GM19240 (cell line): ENCODE data around the gene UTP15.

Experiments used
- DNase-seq: peaks from one replicate; pipeline ENCODE4 v3.0.0; 2011; ENCODE audit warnings: low spot score; ENCODE audit not compliant: insufficient read length

UTP15 gene

DNA sequence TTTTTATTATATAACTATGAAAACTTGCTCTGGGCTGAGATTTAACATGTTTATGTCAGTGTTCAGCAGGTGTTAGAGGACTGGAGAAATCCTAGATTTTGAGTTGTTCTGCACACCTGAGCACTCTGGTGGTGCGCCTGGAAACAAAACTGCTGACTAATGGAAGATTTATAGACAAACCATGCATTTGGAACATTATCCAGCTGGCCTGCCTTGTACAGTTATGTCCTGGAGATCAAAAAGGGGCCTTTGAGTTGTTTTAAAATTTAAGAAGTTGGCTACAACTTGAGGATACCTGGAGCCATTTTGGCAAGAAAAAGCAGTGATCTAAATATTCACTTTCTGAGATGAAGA, 54.8 kb downstream of the UTP15 start:
- DNase-seq = no peak

DNA sequence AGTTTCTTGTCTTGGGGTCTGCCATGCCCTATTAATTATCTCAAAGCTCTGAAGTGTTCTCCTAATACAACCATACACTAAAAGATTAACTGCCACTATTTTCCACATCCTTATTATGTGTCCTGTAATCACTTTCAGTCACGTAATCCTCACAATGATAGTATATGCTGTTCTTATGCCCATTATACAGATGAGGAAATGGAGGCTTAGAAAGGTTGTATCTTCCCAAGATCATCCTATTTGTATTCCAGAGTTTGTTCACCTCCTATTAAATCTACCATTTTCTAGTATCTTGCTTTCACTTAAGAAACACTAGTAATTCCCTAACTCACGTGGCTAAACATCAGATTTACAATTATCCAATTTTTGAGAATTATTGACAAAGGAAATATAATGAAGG, 57.5 kb downstream of the UTP15 start:
- DNase-seq = no peak

DNA sequence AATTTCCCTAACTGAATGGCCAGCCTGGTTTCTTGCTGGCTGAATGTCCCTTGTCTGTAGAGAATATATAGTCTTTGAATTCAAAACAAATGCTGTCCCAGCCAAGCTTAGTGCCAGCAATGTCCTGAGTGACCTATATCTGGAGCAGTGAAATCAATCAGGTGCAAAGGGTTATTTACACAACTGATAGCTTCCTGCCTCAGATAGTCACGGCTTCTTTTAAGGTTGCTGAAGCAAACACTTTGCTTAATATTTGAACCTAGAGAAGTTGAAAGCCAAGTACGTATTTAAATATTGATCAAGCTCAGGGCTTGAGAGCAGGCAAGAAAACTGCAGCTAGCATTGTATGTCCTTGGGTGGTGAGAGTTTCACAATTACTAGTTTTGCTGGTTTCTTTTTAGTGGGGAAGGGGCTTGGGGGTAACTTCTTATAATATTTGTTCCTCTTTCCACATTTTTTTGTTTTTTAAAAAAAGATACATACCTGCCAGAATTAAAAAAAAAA, 58.4 kb downstream of the UTP15 start:
- DNase-seq = no peak

DNA sequence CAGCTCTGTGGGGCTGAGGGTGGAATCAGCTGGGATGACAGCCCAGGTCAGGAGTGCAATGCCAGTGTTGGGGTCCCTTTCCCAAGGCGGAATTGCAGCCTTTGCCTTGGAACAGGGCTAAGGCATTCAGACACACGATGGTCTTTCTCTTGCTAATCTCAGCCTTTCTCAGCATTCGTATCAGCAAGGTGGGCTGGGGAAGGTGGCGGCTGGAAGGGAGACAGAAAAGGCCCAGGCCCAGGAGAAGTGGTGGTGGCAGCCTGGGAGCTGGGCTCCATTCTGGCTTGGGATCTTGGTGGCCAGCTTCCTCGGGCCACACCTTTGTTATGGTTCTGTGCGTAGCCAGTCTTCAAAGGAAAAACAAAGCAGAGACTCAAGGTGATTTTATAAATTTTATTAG, 59.3 kb downstream of the UTP15 start:
- DNase-seq = no peak

DNA sequence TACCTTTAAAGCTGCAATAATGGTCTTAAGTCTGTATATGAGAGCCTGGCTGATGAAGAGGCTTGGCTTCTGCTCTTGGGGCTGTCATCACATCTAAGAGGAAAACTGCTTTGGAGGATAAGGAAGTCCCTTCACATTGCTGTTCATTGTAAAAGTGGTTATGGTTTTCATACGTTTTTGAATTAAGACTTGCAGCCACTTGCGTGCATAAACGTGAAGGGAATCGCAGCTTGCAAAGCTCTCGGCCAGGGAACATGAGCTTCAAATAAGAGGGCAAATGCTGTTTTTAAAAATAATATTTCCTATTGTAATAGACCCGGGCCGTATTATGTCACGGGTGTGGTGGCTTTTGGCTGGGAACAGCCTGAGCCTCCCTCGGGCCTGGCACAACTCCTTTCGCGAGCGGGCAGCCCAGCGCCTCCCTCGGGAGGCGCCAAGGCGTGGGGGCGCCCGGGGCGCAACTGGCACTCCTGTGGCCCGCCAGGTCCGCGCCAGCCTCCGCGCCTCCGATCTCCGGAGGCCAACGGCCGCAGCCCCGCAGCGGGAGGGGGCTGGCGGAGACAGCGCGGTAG, 59.9 kb downstream of the UTP15 start:
- DNase-seq = no peak

DNA sequence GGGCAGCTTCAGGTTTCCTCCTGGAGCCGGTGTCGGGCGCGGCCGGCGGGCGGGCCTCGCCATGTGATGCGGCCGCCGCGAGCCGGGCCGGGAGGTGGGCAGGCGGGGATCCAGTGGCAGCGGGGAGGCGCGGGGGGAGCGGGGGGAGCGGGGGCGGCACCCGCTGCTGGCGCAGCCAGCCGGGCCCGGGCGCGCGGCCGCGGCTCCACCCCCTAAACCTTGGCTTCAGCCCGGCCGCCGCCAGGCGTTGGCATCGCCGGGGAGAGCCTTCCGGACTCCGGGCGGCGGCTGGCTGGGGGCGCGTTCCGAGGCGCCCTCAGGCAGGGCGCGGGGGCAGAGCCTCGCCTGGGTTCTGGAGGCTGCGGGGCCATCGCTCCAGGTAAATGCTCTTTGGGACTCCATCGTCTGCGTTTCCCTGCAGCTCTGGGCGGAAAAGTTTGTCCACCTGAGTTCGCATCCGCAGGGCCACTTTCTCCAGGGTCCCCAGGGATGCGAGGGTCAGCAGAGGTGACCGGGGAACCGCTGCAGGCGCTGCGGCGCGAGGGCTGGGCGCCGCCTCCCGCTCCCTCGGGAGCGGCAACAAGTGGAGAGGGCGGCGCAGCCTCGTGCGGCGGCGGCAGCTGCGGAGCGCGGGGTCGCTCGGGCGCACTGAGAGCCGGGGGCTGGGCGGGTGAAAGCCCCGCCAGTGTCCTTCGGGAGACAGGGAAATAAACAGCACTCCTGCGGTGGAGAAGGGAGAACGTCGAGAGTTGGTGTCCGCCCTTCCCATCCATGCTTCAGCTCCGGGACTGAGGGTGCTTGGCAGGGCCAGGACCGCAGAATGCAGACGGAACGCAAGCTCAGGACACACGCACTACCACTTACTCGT, 60.6 kb downstream of the UTP15 start, which contains the start of gene ARHGEF28:
ARHGEF28 (plus strand) TSS at position 253 of the 868 bp plus-strand sequence. CDS start 58,656 bp downstream, outside the sequence.
- no peak for DNase-seq

DNA sequence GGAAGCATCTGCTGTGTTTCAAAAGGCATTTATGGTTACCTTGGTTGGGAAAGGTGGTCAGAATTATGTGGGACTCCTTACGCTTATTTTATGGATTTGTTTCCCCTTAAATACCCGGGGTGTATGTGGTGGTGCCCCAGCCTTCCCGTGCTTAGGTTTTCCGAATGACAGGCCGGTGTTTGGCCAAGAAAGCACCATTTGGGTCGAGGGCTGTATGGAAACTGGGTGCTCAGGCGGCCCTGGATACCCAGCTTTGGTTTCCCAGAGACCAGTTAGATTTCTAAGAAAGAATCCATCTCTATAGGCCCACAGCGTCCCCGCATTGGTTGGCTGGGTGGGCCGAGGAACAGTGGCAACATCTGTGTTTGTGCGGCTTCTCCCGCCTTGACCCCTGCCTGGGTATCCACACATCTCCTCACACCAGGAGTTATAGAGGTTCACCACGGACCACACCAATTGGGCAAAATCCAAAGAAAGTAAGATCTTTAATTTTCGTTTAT, 61.3 kb downstream of the UTP15 start:
- DNase-seq = no peak

DNA sequence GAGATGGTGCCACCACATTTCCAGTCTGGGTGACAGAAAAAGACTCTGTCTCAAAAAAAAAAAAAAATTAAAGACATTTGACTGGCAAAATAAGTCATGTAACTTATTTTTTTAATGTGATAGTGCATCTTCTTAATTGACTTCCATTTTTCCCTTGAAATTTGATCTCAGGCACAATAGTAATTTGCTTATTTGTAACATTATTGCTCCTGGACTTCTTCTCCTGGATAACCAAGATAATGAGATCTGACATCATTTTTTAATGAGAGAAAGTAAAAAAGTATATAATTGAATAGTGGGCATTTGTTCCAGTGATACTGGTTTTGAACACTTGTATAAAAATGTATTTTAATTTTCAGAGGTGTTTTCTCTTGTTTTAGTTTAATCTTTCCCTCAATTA, 63.9 kb downstream of the UTP15 start:
- DNase-seq = no peak

DNA sequence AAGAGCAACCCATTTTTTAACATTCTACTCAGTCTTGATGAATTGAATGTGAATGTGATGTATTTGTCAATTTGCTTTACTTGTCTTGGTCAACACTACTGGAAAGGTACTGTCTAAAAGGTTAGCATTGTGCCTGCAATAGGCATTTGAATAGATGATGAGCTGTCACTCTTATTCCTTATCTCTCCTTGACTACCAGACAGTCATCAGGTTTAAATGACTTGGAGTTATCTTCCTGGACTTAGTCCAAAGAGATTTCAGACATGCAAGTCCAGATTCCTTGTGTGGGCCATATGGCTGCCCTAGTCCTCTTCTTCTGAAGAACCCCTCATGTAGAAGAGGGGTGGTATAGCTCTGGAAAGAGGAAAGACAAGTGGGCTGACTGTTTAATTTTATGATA, 65.2 kb downstream of the UTP15 start:
- no peak for DNase-seq

DNA sequence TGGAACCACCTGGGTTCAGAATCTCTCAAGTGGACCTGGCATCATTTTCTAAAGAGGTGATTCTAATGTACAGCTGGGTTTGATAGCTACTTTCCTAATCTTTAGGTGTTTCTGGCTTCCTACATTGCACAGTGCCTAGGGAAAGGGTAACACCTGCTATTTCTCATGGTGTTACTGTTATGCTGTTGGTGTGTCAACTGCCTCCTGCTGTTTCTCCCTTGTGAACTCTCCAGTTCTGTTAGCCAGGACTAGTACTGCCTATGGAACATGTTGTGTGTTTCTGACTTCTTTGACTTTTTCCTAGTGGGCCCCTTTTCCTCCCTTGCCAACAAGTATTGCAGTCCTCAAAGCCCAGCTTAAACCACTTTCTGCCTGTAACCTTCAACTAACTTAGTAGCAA, 66.0 kb downstream of the UTP15 start:
- no peak for DNase-seq
